GM23338 (cell line): ENCODE measurements around the gene SSTR4. TPM values are rescaled to one million over a fixed set of nuclear protein-coding genes. Genes with fewer than 3 reads are reported as not detected.

ENCODE experiments used
- ATAC-seq: fragments of 200-7000 bp; cut with Tn5 transposase; 3 replicates; pipeline ENCODE4 v1.9.1; 2020
- DNase-seq: peaks from one replicate; pipeline ENCODE4 v3.0.0-alpha.2; 2015; ENCODE audit warnings: low spot score
- H2AFZ ChIP-seq: fragments of 200-600 bp; sonication (generic); 2 replicates; pipeline ENCODE4 v1.8.0; 2016; ENCODE audit warnings: antibody characterized with exemption, mild to moderate bottlenecking, moderate library complexity
- H3F3A ChIP-seq: fragments of 200-600 bp; sonication (generic); replicated peaks from 2 replicates; pipeline ENCODE4 v1.8.0; 2017; ENCODE audit warnings: antibody characterized with exemption, mixed run types, low read depth
- H3K27ac ChIP-seq: fragments of 200-600 bp; sonication (generic); 2 replicates; pipeline ENCODE4 v1.6.1; 2016; ENCODE audit warnings: low read depth
- H3K27me3 ChIP-seq: fragments of 200-600 bp; sonication (generic); 2 replicates; pipeline ENCODE4 v1.8.0; 2016; ENCODE audit warnings: mild to moderate bottlenecking, mixed run types, moderate library complexity; ENCODE audit not compliant: insufficient read depth
- H3K36me3 ChIP-seq: fragments of 200-600 bp; sonication (generic); 2 replicates; pipeline ENCODE4 v1.8.0; 2016; ENCODE audit warnings: mild to moderate bottlenecking; ENCODE audit not compliant: insufficient read depth
- H3K4me1 ChIP-seq: fragments of 200-600 bp; sonication (generic); 2 replicates; pipeline ENCODE4 v1.8.0; 2016; ENCODE audit warnings: mild to moderate bottlenecking, moderate library complexity; ENCODE audit not compliant: insufficient read depth
- H3K4me2 ChIP-seq: fragments of 200-600 bp; sonication (generic); 2 replicates; pipeline ENCODE4 v1.7.1; 2017; ENCODE audit warnings: mixed run types
- H3K4me3 ChIP-seq: fragments of 200-600 bp; sonication (generic); 2 replicates; pipeline ENCODE4 v1.6.1; 2016; ENCODE audit warnings: mixed run types
- H3K79me2 ChIP-seq: fragments of 200-600 bp; sonication (generic); replicated peaks from 2 replicates; pipeline ENCODE4 v1.8.0; 2017; ENCODE audit warnings: mild to moderate bottlenecking; ENCODE audit not compliant: insufficient read depth
- H3K9me2 ChIP-seq: fragments of 200-600 bp; sonication (generic); 2 replicates; pipeline ENCODE4 v1.8.0; 2017; ENCODE audit not compliant: insufficient read depth
- H4K20me1 ChIP-seq: fragments of 200-600 bp; sonication (generic); replicated peaks from 2 replicates; pipeline ENCODE4 v1.8.0; 2017; ENCODE audit warnings: mild to moderate bottlenecking; ENCODE audit not compliant: insufficient read depth
- H3K27ac Mint-ChIP-seq: 2 replicates; pipeline ENCODE4 v1.8.0; 2020; ENCODE audit warnings: inconsistent platforms, mild to moderate bottlenecking, moderate library complexity, mixed read lengths
- H3K27me3 Mint-ChIP-seq: 3 replicates; pipeline ENCODE4 v1.8.0; 2022; ENCODE audit warnings: low read depth, mild to moderate bottlenecking, moderate library complexity, mixed read lengths, inconsistent platforms; ENCODE audit not compliant: insufficient read depth, poor library complexity
- H3K36me3 Mint-ChIP-seq: 3 replicates; pipeline ENCODE4 v1.8.0; 2021; ENCODE audit warnings: low read depth, mild to moderate bottlenecking, inconsistent platforms, moderate library complexity, mixed read lengths
- H3K4me1 Mint-ChIP-seq: 3 replicates; pipeline ENCODE4 v1.8.0; 2020; ENCODE audit warnings: mild to moderate bottlenecking, inconsistent platforms, mixed read lengths
- H3K4me3 Mint-ChIP-seq: 3 replicates; pipeline ENCODE4 v1.8.0; 2021; ENCODE audit warnings: moderate library complexity, mild to moderate bottlenecking, inconsistent platforms, mixed read lengths
- H3K9me3 Mint-ChIP-seq: 3 replicates; pipeline ENCODE4 v1.8.0; 2020; ENCODE audit warnings: moderate library complexity, mild to moderate bottlenecking, inconsistent platforms, mixed read lengths
- CREB1 ChIP-seq: fragments of 250-450 bp; sonication (Bioruptor Pico); IDR thresholded peaks from 2 replicates; pipeline ENCODE4 v1.5.0; 2020; ENCODE audit warnings: low read depth, mild to moderate bottlenecking, moderate library complexity
- CTCF ChIP-seq, 2 experiments: fragments of 200-600 bp in 1 of 2; sonication (generic) in 1 of 2; conservative IDR thresholded peaks; 2 replicates each; pipeline versions ENCODE4 v1.5.1 to v1.6.1; 2016 to 2017; ENCODE audit warnings: antibody characterized with exemption in 2 of 2, low read depth in 2 of 2, mild to moderate bottlenecking in 2 of 2, moderate library complexity in 1 of 2
- ETS1 ChIP-seq: IDR thresholded peaks from 2 replicates; pipeline ENCODE4 v1.6.1; 2016; ENCODE audit warnings: antibody characterized with exemption
- NANOG ChIP-seq: IDR thresholded peaks from 2 replicates; pipeline ENCODE4 v1.6.1; 2016; ENCODE audit warnings: antibody characterized with exemption, borderline replicate concordance
- POLR2AphosphoS5 ChIP-seq: IDR thresholded peaks from 2 replicates; pipeline ENCODE4 v1.6.1; 2016; ENCODE audit warnings: antibody characterized with exemption, low read depth
- STAT1 ChIP-seq: IDR thresholded peaks from one replicate; pipeline ENCODE4 v1.6.1; 2016; ENCODE audit warnings: antibody characterized with exemption; ENCODE audit not compliant: unreplicated experiment
- ZNF331 ChIP-seq: fragments of 250-450 bp; sonication (Bioruptor Pico); IDR thresholded peaks from 2 replicates; pipeline ENCODE4 v1.5.0; 2020; ENCODE audit warnings: low read depth, mild to moderate bottlenecking, moderate library complexity
- polyA plus RNA-seq: library from polyadenylated mRNA; unstranded; fragments of >200 nt; fragmentation: Nextera tagmentation; extraction: Ambion mirVana; gene quantifications from 2 replicates; pipeline ENCODE4 v1.2.1, GENCODE V29; 2016
- total RNA-seq: library from RNA; depleted of rRNA; stranded (reverse); fragments of >200 nt; shearing (Covaris generic); gene quantifications from 2 replicates; pipeline ENCODE4 v1.2.3, GENCODE V29; 2014
- TF ChIP-seq, protein P1 (sequence below): IDR thresholded peaks from one replicate; pipeline ENCODE4 v1.6.1; 2018; ENCODE audit warnings: antibody characterized with exemption; ENCODE audit not compliant: unreplicated experiment
- TF ChIP-seq, protein P2 (sequence below): fragments of 250-450 bp; sonication (Bioruptor Pico); IDR thresholded peaks from 2 replicates; pipeline ENCODE4 v1.5.0; 2020; ENCODE audit warnings: mild to moderate bottlenecking, moderate library complexity

Gene SSTR4
- total and polyA plus RNA-seq, 2 experiments from 2014 or later: not detected

DNA sequence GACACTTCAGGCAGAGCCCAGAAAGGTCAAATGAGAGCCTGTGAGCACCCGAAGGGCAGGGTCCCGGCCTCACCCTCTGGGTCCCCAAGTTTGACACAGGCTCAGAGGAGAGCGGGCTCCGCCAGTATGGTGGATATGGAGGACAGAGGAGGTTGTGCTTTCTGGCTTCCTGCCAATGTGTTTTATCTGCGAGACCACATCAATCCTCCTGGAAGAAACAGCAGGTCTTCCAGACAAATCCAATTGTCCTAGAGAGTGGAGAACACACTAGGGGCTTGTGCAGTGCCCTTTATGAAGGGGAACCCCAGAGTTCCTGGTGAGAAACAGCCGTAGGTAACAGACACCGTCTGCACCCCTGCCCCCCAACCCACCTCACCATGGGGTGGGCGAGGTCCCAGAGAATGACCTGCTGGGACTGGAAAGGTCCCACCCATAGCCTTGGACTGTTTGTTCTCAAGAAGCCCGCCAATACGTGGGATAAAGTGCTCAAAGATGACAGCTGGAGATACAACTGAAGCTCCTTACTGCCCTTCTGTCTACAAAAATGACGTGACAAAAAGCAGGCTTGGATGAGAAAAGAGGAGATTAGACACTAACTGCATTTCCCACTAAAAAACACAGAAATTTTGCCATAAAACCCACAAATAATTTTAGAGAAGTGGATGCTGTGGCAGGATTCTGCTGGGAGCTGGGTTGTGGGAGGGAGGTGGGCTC, 23.9 kb upstream of the SSTR4 start:
- H3K9me3 Mint-ChIP-seq: no peaks in the 10 kb centered on the region; the same call in 2 of the 3 replicates
- H3K4me1 Mint-ChIP-seq: peaks cover 6% of the 10 kb centered on the region; the same call in 2 of the 3 replicates
- no peak overlapping the region for H3K27ac ChIP-seq
- no peaks in the 10 kb centered on the region for H3K9me2 ChIP-seq
- H3K27me3 Mint-ChIP-seq: no peaks in the 10 kb centered on the region
- H3K4me3 Mint-ChIP-seq: no peak overlapping the region
- H2AFZ ChIP-seq: no peak overlapping the region
- no peak for TF ChIP-seq POLR2AphosphoS5
- TF ChIP-seq ZNF331 (CRISPR knock-in tag): no peak
- TF ChIP-seq, protein P1, sequence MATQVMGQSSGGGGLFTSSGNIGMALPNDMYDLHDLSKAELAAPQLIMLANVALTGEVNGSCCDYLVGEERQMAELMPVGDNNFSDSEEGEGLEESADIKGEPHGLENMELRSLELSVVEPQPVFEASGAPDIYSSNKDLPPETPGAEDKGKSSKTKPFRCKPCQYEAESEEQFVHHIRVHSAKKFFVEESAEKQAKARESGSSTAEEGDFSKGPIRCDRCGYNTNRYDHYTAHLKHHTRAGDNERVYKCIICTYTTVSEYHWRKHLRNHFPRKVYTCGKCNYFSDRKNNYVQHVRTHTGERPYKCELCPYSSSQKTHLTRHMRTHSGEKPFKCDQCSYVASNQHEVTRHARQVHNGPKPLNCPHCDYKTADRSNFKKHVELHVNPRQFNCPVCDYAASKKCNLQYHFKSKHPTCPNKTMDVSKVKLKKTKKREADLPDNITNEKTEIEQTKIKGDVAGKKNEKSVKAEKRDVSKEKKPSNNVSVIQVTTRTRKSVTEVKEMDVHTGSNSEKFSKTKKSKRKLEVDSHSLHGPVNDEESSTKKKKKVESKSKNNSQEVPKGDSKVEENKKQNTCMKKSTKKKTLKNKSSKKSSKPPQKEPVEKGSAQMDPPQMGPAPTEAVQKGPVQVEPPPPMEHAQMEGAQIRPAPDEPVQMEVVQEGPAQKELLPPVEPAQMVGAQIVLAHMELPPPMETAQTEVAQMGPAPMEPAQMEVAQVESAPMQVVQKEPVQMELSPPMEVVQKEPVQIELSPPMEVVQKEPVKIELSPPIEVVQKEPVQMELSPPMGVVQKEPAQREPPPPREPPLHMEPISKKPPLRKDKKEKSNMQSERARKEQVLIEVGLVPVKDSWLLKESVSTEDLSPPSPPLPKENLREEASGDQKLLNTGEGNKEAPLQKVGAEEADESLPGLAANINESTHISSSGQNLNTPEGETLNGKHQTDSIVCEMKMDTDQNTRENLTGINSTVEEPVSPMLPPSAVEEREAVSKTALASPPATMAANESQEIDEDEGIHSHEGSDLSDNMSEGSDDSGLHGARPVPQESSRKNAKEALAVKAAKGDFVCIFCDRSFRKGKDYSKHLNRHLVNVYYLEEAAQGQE: no peak
- no peak for TF ChIP-seq NANOG
- no peak for TF ChIP-seq CREB1 (CRISPR knock-in tag)
- no peak for DNase-seq
- H3F3A ChIP-seq: no peaks in the 10 kb centered on the region
- H3K79me2 ChIP-seq: no peaks in the 10 kb centered on the region
- no peak overlapping the region for H3K4me3 ChIP-seq
- no peaks in the 10 kb centered on the region for H3K27me3 ChIP-seq
- peaks cover 8% of the 10 kb centered on the region for H3K4me1 ChIP-seq
- H3K36me3 ChIP-seq: no peaks in the 10 kb centered on the region
- no peaks in the 10 kb centered on the region for H3K36me3 Mint-ChIP-seq
- no peak overlapping the region for H3K4me2 ChIP-seq
- no peak overlapping the region for H3K27ac Mint-ChIP-seq
- no peak for ATAC-seq
- no peaks in the 10 kb centered on the region for H4K20me1 ChIP-seq

GRCh38 chr20:23013429-23013828, 21.7 kb upstream of the SSTR4 start:
- DNase-seq: no peak
- Mint-ChIP-seq H3K27ac (no peak overlapping the region), H3K36me3 (no peaks in the 10 kb centered on the region), H3K9me3 (no peaks in the 10 kb centered on the region; the same call in 2 of the 3 replicates), H3K4me3 (no peak overlapping the region), H3K27me3 (no peaks in the 10 kb centered on the region), H3K4me1 (0 out of 3 replicates have a peak, but pooled peaks cover under 1% of the 10 kb centered on the region)
- no peaks in the 10 kb centered on the region for H3K79me2 ChIP-seq
- H3K27ac ChIP-seq: no peak overlapping the region
- no peaks in the 10 kb centered on the region for H3K36me3 ChIP-seq
- H3F3A ChIP-seq: no peaks in the 10 kb centered on the region
- H4K20me1 ChIP-seq: no peaks in the 10 kb centered on the region
- no peak overlapping the region for H2AFZ ChIP-seq
- no peaks in the 10 kb centered on the region for H3K4me1 ChIP-seq
- H3K4me3 ChIP-seq: no peak overlapping the region
- no peak for ATAC-seq
- H3K9me2 ChIP-seq: no peaks in the 10 kb centered on the region
- H3K4me2 ChIP-seq: no peak overlapping the region
- H3K27me3 ChIP-seq: no peaks in the 10 kb centered on the region
- TF ChIP-seq STAT1 (no peak), ETS1 (no peak), CTCF (conservative IDR thresholded peaks at IDR 0.05; ENCODE audit: low read depth in 2 of 2) (no peak), ZNF331 (CRISPR knock-in tag) (no peak)
- TF ChIP-seq, protein P2, sequence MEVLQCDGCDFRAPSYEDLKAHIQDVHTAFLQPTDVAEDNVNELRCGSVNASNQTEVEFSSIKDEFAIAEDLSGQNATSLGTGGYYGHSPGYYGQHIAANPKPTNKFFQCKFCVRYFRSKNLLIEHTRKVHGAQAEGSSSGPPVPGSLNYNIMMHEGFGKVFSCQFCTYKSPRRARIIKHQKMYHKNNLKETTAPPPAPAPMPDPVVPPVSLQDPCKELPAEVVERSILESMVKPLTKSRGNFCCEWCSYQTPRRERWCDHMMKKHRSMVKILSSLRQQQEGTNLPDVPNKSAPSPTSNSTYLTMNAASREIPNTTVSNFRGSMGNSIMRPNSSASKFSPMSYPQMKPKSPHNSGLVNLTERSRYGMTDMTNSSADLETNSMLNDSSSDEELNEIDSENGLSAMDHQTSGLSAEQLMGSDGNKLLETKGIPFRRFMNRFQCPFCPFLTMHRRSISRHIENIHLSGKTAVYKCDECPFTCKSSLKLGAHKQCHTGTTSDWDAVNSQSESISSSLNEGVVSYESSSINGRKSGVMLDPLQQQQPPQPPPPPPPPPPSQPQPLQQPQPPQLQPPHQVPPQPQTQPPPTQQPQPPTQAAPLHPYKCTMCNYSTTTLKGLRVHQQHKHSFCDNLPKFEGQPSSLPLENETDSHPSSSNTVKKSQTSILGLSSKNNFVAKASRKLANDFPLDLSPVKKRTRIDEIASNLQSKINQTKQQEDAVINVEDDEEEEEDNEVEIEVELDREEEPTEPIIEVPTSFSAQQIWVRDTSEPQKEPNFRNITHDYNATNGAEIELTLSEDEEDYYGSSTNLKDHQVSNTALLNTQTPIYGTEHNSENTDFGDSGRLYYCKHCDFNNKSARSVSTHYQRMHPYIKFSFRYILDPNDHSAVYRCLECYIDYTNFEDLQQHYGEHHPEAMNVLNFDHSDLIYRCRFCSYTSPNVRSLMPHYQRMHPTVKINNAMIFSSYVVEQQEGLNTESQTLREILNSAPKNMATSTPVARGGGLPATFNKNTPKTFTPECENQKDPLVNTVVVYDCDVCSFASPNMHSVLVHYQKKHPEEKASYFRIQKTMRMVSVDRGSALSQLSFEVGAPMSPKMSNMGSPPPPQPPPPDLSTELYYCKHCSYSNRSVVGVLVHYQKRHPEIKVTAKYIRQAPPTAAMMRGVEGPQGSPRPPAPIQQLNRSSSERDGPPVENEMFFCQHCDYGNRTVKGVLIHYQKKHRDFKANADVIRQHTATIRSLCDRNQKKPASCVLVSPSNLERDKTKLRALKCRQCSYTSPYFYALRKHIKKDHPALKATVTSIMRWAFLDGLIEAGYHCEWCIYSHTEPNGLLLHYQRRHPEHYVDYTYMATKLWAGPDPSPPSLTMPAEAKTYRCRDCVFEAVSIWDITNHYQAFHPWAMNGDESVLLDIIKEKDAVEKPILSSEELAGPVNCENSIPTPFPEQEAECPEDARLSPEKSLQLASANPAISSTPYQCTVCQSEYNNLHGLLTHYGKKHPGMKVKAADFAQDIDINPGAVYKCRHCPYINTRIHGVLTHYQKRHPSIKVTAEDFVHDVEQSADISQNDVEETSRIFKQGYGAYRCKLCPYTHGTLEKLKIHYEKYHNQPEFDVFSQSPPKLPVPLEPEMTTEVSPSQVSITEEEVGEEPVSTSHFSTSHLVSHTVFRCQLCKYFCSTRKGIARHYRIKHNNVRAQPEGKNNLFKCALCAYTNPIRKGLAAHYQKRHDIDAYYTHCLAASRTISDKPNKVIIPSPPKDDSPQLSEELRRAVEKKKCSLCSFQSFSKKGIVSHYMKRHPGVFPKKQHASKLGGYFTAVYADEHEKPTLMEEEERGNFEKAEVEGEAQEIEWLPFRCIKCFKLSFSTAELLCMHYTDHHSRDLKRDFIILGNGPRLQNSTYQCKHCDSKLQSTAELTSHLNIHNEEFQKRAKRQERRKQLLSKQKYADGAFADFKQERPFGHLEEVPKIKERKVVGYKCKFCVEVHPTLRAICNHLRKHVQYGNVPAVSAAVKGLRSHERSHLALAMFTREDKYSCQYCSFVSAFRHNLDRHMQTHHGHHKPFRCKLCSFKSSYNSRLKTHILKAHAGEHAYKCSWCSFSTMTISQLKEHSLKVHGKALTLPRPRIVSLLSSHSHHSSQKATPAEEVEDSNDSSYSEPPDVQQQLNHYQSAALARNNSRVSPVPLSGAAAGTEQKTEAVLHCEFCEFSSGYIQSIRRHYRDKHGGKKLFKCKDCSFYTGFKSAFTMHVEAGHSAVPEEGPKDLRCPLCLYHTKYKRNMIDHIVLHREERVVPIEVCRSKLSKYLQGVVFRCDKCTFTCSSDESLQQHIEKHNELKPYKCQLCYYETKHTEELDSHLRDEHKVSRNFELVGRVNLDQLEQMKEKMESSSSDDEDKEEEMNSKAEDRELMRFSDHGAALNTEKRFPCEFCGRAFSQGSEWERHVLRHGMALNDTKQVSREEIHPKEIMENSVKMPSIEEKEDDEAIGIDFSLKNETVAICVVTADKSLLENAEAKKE: no peak
